VCaP (cell line): ENCODE measurements around the gene EFTUD2.

Experiments used
- H3K27ac ChIP-seq: fragments of 450-650 bp; 2 replicates; pipeline ENCODE4 v1.5.1; 2017
- TF ChIP-seq, protein P1 (sequence below): fragments of 450-650 bp; conservative IDR thresholded peaks from 2 replicates; pipeline ENCODE4 v1.5.1; 2017; ENCODE audit warnings: mild to moderate bottlenecking, moderate library complexity

Gene EFTUD2

GRCh38 chr17:44862278-44862914 is 36.8 kb downstream of the EFTUD2 start:
- TF ChIP-seq, protein P1, sequence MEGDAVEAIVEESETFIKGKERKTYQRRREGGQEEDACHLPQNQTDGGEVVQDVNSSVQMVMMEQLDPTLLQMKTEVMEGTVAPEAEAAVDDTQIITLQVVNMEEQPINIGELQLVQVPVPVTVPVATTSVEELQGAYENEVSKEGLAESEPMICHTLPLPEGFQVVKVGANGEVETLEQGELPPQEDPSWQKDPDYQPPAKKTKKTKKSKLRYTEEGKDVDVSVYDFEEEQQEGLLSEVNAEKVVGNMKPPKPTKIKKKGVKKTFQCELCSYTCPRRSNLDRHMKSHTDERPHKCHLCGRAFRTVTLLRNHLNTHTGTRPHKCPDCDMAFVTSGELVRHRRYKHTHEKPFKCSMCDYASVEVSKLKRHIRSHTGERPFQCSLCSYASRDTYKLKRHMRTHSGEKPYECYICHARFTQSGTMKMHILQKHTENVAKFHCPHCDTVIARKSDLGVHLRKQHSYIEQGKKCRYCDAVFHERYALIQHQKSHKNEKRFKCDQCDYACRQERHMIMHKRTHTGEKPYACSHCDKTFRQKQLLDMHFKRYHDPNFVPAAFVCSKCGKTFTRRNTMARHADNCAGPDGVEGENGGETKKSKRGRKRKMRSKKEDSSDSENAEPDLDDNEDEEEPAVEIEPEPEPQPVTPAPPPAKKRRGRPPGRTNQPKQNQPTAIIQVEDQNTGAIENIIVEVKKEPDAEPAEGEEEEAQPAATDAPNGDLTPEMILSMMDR, result no peak
- H3K27ac ChIP-seq, result no peak overlapping the region

DNA sequence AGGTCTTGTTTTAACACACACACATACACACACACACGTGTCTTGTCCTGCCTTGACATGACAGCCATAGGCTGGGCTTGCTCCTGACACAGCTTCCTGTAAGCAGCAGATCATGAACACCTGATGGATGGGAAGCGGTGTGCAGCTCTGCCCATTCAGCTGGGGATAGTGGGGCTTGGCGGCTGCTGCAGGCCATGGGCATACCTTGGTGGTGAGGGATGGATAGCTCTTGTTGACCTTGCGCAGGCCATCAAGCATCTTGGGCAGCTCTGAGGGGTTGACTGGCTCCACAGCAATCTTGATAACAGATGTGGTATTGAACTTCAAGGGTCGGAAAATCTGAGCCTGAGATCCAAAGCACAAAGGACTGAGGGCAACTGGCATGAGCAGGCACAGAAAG is 39.5 kb downstream of the EFTUD2 start:
- no peak overlapping the region for H3K27ac ChIP-seq
- TF ChIP-seq, protein P1, result no peak

GRCh38 chr17:44854192-44854591 is 45.1 kb downstream of the EFTUD2 start:
- H3K27ac ChIP-seq, result no peak overlapping the region
- TF ChIP-seq, protein P1, result no peak

DNA sequence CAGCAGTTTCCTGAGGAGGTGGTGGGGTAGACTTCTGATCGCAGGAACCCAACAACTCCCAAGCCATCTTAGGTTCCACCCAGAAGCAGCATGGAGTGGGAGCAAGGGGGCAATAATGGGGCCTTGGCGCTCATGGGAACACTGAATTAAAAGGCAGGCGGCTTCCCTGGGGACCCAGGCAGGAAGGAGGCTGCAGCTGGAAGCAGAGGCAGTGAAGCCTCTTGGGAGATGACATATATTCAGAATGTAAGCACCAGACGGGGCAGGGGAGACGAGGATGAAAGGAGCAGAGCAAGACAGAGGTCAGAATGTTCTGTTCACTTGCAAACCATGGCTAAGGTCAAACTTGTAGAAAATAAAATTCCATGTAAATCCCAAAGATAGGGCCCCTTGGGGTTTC is 48.6 kb downstream of the EFTUD2 start:
- H3K27ac ChIP-seq, result no peak overlapping the region
- TF ChIP-seq, protein P1, result no peak

DNA sequence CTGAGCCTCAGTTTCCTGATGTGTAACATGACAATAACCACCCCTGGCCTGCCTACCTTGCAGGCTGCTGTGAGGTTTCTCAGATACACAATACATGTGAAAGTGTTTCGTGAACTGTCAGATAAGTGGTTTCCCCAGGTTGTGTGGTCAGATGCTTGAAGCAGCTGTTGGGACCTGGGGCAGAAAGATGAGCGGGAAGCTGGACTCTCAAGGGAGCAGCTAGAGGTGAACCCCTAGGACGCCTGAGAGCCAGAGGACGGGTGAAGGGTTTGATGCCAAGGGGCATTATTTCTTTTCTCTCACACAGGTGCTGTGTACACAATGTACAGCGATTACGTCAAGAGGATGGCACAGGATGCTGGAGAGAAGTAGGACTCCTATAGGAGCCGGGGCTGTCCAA is 49.2 kb downstream of the EFTUD2 start:
- TF ChIP-seq, protein P1, result no peak
- no peak overlapping the region for H3K27ac ChIP-seq

DNA sequence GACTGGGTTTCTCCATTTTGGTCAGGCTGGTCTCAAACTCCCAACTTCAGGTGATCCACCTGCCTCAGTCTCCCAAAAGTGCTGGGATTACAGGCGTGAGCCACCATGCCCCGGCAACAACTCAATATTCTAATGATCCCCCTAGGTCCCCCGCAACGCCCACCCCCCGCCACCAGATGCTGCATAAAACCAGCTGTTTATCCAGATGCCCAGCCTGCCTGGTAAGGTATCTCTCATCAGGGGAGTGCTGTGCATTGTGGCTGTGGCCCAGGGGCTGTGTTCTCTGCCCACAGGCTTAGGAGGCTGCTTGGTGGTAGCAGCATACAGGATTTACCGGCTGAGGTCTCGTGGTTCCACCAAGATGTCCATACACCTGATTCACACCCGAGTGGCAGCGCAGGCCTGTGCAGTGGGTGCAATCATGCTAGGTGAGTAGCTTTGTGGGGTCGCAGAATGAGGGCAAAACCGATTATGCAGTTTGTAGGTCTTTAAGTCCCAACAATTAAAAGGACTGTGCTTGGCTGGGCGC is 50.2 kb downstream of the EFTUD2 start:
- H3K27ac ChIP-seq, result no peak overlapping the region

GRCh38 chr17:44848257-44848795 is 50.9 kb downstream of the EFTUD2 start:
- H3K27ac ChIP-seq, result no peak overlapping the region
- TF ChIP-seq, protein P1, result no peak

More for the DNA sequence above, 50.2 kb downstream of the EFTUD2 start:
- TF ChIP-seq, protein P1, result no peak
